Activated CD4-positive, alpha-beta memory T cell treated with anti-CD3 and anti-CD28 coated beads for 36 hours (primary cell): ENCODE data around the gene AIF1. TPM values are rescaled to one million over a fixed set of nuclear protein-coding genes. Genes with fewer than 3 reads are reported as not detected.
A peak's percentile ranks its signal among the peaks of the same experiment; 100 is the strongest.

ENCODE experiments used
- CTCF ChIA-PET: fragments of 350-600 bp; sonication (Branson Sonifier 250); formaldehyde crosslinking; loops from one replicate; lab custom pipeline; 2021; ENCODE audit warnings: antibody characterized with exemption, inconsistent platforms; lab: Charles Lee
- POLR2A ChIA-PET: fragments of 350-600 bp; sonication (Branson Sonifier 250); formaldehyde crosslinking; loops from one replicate; lab custom pipeline; 2021; ENCODE audit warnings: antibody characterized with exemption; lab: Charles Lee
- DNase-seq: peaks from one replicate; pipeline ENCODE4 v3.0.0-alpha.2; 2020
- H3K27ac Mint-ChIP-seq: one replicate; pipeline ENCODE4 v1.8.0; 2021; ENCODE audit warnings: mixed read lengths
- H3K27me3 Mint-ChIP-seq: one replicate; pipeline ENCODE4 v1.8.0; 2021; ENCODE audit warnings: mixed read lengths
- H3K36me3 Mint-ChIP-seq: one replicate; pipeline ENCODE4 v1.8.0; 2021; ENCODE audit warnings: mixed read lengths
- H3K4me1 Mint-ChIP-seq: one replicate; pipeline ENCODE4 v1.8.0; 2021; ENCODE audit warnings: low read depth, mixed read lengths
- H3K4me3 Mint-ChIP-seq: one replicate; pipeline ENCODE4 v1.8.0; 2021; ENCODE audit warnings: mild to moderate bottlenecking, mixed read lengths
- H3K9me3 Mint-ChIP-seq: one replicate; pipeline ENCODE4 v1.8.0; 2021; ENCODE audit warnings: mixed read lengths
- intact Hi-C: fragments of 100-400 bp; cut with micrococcal nuclease; formaldehyde crosslinking; loops from one replicate; pipeline ENCODE4 v1.15.1; 2023
- microRNA-seq: library from miRNA; unstranded; fragments of <30 nt; microRNA quantifications from one replicate; pipeline ENCODE4 v1.2.0, GENCODE V29; 2022; ENCODE audit warnings: borderline number of aligned reads, borderline microRNAs expressed, borderline replicate concordance
- total RNA-seq, 2 experiments: library from RNA; stranded (reverse); gene quantifications; one replicate each; pipeline ENCODE4 v1.2.3, GENCODE V29; 2021

AIF1 gene
- total RNA-seq, 2 experiments from 2014 or later = 26.1 to 29.0 TPM

GRCh38 chr6:31664790-31665500, 49.9 kb downstream of the AIF1 start, which contains the start of gene GPANK1:
GPANK1 (minus strand) TSS chr6:31664997; CDS start chr6:31664478, 519 bp downstream.
- H3K36me3 Mint-ChIP-seq = peaks cover 63% of the 10 kb centered on the region
- H3K27me3 Mint-ChIP-seq = no peaks in the 10 kb centered on the region
- H3K4me3 Mint-ChIP-seq = peak within 1 kb of the TSS; percentile 88
- DNase-seq = peak; percentile 94
- ChIA-PET CTCF (interaction anchor here (0.8 to 2.2 kb wide), 6 partner anchors 11 to 104 kb away, joined by 3 to 8 read pairs (median 4); partner anchors contain the start of genes BAG6 and LST1), POLR2A (interaction anchor here (0.6 to 6.0 kb wide), 15 partner anchors 11 to 1305 kb away, joined by 3 to 92 read pairs (median 3); partner anchors contain the start of genes APOM, BAG6, CLIC1 and DDX39B)
- peak within 1 kb of the TSS; percentile 95 for H3K27ac Mint-ChIP-seq
- no peaks in the 10 kb centered on the region for H3K9me3 Mint-ChIP-seq
- intact Hi-C loops = loop anchor here (1.0 to 2.0 kb wide), 11 partner anchors 13 to 463 kb away; partner anchors contain the start of genes ABHD16A, ATF6B, BAG6 and EHMT2
- H3K4me1 Mint-ChIP-seq = peaks cover 63% of the 10 kb centered on the region

GRCh38 chr6:31665501-31666336, 50.7 kb downstream of the AIF1 start, which contains the start of gene CSNK2B:
CSNK2B (plus strand) TSS chr6:31666080; CDS start chr6:31666832, 752 bp downstream.
- Mint-ChIP-seq H3K27me3 (no peaks in the 10 kb centered on the region), H3K4me1 (peaks cover 61% of the 10 kb centered on the region), H3K27ac (peak within 1 kb of the TSS; percentile 95), H3K9me3 (no peaks in the 10 kb centered on the region), H3K36me3 (peaks cover 66% of the 10 kb centered on the region), H3K4me3 (peak within 1 kb of the TSS; percentile 88)
- intact Hi-C loops = loop anchor here (1.0 to 2.0 kb wide), 10 partner anchors 13 to 293 kb away; partner anchors contain the start of genes ABHD16A, BAG6, EHMT2 and HSPA1B
- ChIA-PET CTCF (interaction anchor here (1.0 to 1.1 kb wide), 2 partner anchors 24 to 73 kb away, joined by 3 to 4 read pairs; no protein-coding TSS in a partner anchor), POLR2A (interaction anchor here (0.6 to 6.0 kb wide), 12 partner anchors 12 to 197 kb away, joined by 3 to 92 read pairs (median 4); partner anchors contain the start of genes APOM, BAG6, CLIC1 and DDX39B)
- DNase-seq = peak; percentile 99

GRCh38 chr6:31666337-31666965, 51.4 kb downstream of the AIF1 start:
- ChIA-PET CTCF (no interaction called here), POLR2A (no interaction called here)
- H3K27me3 Mint-ChIP-seq = no peaks in the 10 kb centered on the region
- H3K27ac Mint-ChIP-seq = peak overlapping the region; percentile 95
- H3K9me3 Mint-ChIP-seq = no peaks in the 10 kb centered on the region
- DNase-seq = no peak
- H3K36me3 Mint-ChIP-seq = peaks cover 67% of the 10 kb centered on the region
- H3K4me1 Mint-ChIP-seq = peaks cover 54% of the 10 kb centered on the region
- peak overlapping the region; percentile 88 for H3K4me3 Mint-ChIP-seq
- intact Hi-C loops = no loop called here

Small RNA genes within 50 kb of the gene (microRNA-seq; reads per million reads assigned to microRNA genes)
- not detected for gene MIR6832

Other genes starting within 250 kb of the AIF1 start
- 1 to 10 TPM; 7.1 to 8.6 TPM for gene MICA, start 211.6 kb upstream of the AIF1 start, total RNA-seq
- gene MICB, start 117.1 kb upstream of the AIF1 start, total RNA-seq = 10 to 100 TPM; 21.1 to 23.2 TPM
- not detected for gene MCCD1, start 86.3 kb upstream of the AIF1 start, total RNA-seq
- gene DDX39B, start 73.2 kb upstream of the AIF1 start, total RNA-seq = 100 to 1,000 TPM; 538 to 547 TPM
- gene ATP6V1G2, start 68.6 kb upstream of the AIF1 start, total RNA-seq = 1 to 10 TPM; 1.4 to 1.6 TPM
- gene NFKBIL1, start 67.6 kb upstream of the AIF1 start, total RNA-seq = 10 to 100 TPM; 18.5 to 21.5 TPM
- gene LTA, start 42.9 kb upstream of the AIF1 start, total RNA-seq = 100 to 1,000 TPM; 696 to 733 TPM
- 100 to 1,000 TPM; 165 to 167 TPM for gene TNF, start 39.7 kb upstream of the AIF1 start, total RNA-seq
- 100 to 1,000 TPM; 161 to 164 TPM for gene LTB, start 32.8 kb upstream of the AIF1 start, total RNA-seq
- gene LST1, start 29.0 kb upstream of the AIF1 start, total RNA-seq = 10 to 100 TPM; 15.7 to 16.9 TPM
- gene NCR3, start 22.2 kb upstream of the AIF1 start, total RNA-seq = 10 to 100 TPM; 11.7 to 12.2 TPM
- gene PRRC2A, start 5.5 kb downstream of the AIF1 start, total RNA-seq = 100 to 1,000 TPM; 246 to 257 TPM
- gene BAG6, start 37.4 kb downstream of the AIF1 start, total RNA-seq = 100 to 1,000 TPM; 351 to 354 TPM
- gene APOM, start 40.7 kb downstream of the AIF1 start, total RNA-seq = 1 to 10 TPM; 2.9 to 3.1 TPM
- gene C6orf47, start 45.5 kb downstream of the AIF1 start, total RNA-seq = 10 to 100 TPM; 15.8 to 16.9 TPM
- gene GPANK1, start 49.8 kb downstream of the AIF1 start, total RNA-seq = 10 to 100 TPM; 31.6 to 32.3 TPM
- 100 to 1,000 TPM; 227 to 234 TPM for gene CSNK2B, start 50.8 kb downstream of the AIF1 start, total RNA-seq
- gene LY6G5B, start 54.7 kb downstream of the AIF1 start, total RNA-seq = 10 to 100 TPM in 1 of 2 experiments, 1 to 10 TPM in 1; 9.2 to 11.6 TPM
- gene LY6G5C, start 65.8 kb downstream of the AIF1 start, total RNA-seq = 1 to 10 TPM; 1.4 to 1.8 TPM
- gene ABHD16A, start 88.1 kb downstream of the AIF1 start, total RNA-seq = 10 to 100 TPM; 29.1 to 29.6 TPM
- not detected for gene LY6G6F, start 91.6 kb downstream of the AIF1 start, total RNA-seq
- gene LY6G6D, start 100.1 kb downstream of the AIF1 start, total RNA-seq = not detected
- gene LY6G6C, start 106.5 kb downstream of the AIF1 start, total RNA-seq = not detected
- not detected for gene MPIG6B, start 108.1 kb downstream of the AIF1 start, total RNA-seq
- 1 to 10 TPM; 6.2 to 6.6 TPM for gene DDAH2, start 114.1 kb downstream of the AIF1 start, total RNA-seq
- 100 to 1,000 TPM; 430 to 442 TPM for gene CLIC1, start 121.3 kb downstream of the AIF1 start, total RNA-seq
- 10 to 100 TPM; 80.9 to 83.8 TPM for gene MSH5, start 124.8 kb downstream of the AIF1 start, total RNA-seq
- 10 to 100 TPM; 11.3 to 13.2 TPM for gene SAPCD1, start 147.4 kb downstream of the AIF1 start, total RNA-seq
- gene VWA7, start 162.1 kb downstream of the AIF1 start, total RNA-seq = 1 to 10 TPM; 2.0 to 2.1 TPM
- gene VARS1, start 180.5 kb downstream of the AIF1 start, total RNA-seq = 100 to 1,000 TPM; 141 to 153 TPM
- gene LSM2, start 191.7 kb downstream of the AIF1 start, total RNA-seq = 100 to 1,000 TPM; 142 to 143 TPM
- gene HSPA1L, start 200.0 kb downstream of the AIF1 start, total RNA-seq = 1 to 10 TPM; 2.0 TPM
- gene HSPA1A, start 200.3 kb downstream of the AIF1 start, total RNA-seq = 10 to 100 TPM; 68.5 to 69.9 TPM
- 10 to 100 TPM; 59.5 to 62.3 TPM for gene HSPA1B, start 212.5 kb downstream of the AIF1 start, total RNA-seq
- 10 to 100 TPM; 13.0 to 13.4 TPM for gene NEU1, start 247.6 kb downstream of the AIF1 start, total RNA-seq